KMS-11 (cell line): Measurements from ENCODE around the gene CLDN16.

Experiments
- H2AFZ ChIP-seq: fragments of 200-600 bp; sonication (generic); 2 replicates; pipeline ENCODE4 v1.6.1; 2016; ENCODE audit warnings: antibody characterized with exemption, mixed run types, low read depth
- H3K27ac ChIP-seq: fragments of 200-600 bp; sonication (generic); 2 replicates; pipeline ENCODE4 v1.6.1; 2016; ENCODE audit warnings: mild to moderate bottlenecking, mixed run types
- H3K27me3 ChIP-seq: fragments of 200-600 bp; sonication (generic); 2 replicates; pipeline ENCODE4 v1.6.1; 2017; ENCODE audit warnings: mild to moderate bottlenecking, low read depth, mixed run types, moderate library complexity; ENCODE audit not compliant: insufficient read depth
- H3K36me3 ChIP-seq: fragments of 200-600 bp; sonication (generic); 2 replicates; pipeline ENCODE4 v1.6.1; 2017; ENCODE audit warnings: mild to moderate bottlenecking, mixed run types; ENCODE audit not compliant: insufficient read depth
- H3K4me1 ChIP-seq: fragments of 200-600 bp; sonication (generic); 2 replicates; pipeline ENCODE4 v1.6.1; 2016; ENCODE audit warnings: mild to moderate bottlenecking, low read depth, mixed run types; ENCODE audit not compliant: poor library complexity, severe bottlenecking
- H3K4me2 ChIP-seq: fragments of 200-600 bp; sonication (generic); 2 replicates; pipeline ENCODE4 v1.7.0; 2016; ENCODE audit warnings: mild to moderate bottlenecking, mixed run types
- H3K4me3 ChIP-seq: fragments of 200-600 bp; sonication (generic); IDR thresholded peaks from 2 replicates; pipeline ENCODE4 v1.6.1; 2017; ENCODE audit warnings: low read depth, low read length, mixed read lengths; ENCODE audit not compliant: insufficient read depth
- H3K79me2 ChIP-seq: fragments of 200-600 bp; sonication (generic); 2 replicates; pipeline ENCODE4 v1.6.1; 2016; ENCODE audit warnings: low read depth, mixed run types; ENCODE audit not compliant: insufficient read depth
- H3K9ac ChIP-seq: fragments of 200-600 bp; sonication (generic); 2 replicates; pipeline ENCODE4 v1.6.1; 2016; ENCODE audit warnings: mild to moderate bottlenecking, mixed run types
- H4K20me1 ChIP-seq: fragments of 200-600 bp; sonication (generic); 2 replicates; pipeline ENCODE4 v1.6.1; 2016; ENCODE audit warnings: mild to moderate bottlenecking, mixed run types; ENCODE audit not compliant: insufficient read depth
- TF ChIP-seq, protein P1 (sequence below): fragments of 200-600 bp; sonication (generic); conservative IDR thresholded peaks from 2 replicates; pipeline ENCODE4 v1.6.1; 2017; ENCODE audit warnings: low read depth, mild to moderate bottlenecking, antibody characterized with exemption, low read length, moderate library complexity, mixed read lengths

The CLDN16 gene

GRCh38 chr3:190446573-190447279, 58.8 kb downstream of the CLDN16 start:
- Histone ChIP-seq H2AFZ (no peak overlapping the region), H3K79me2 (no peaks in the 10 kb centered on the region), H3K4me1 (no peaks in the 10 kb centered on the region), H3K4me2 (no peak overlapping the region), H3K36me3 (no peaks in the 10 kb centered on the region), H3K9ac (no peak overlapping the region), H3K27ac (no peak overlapping the region), H3K27me3 (no peaks in the 10 kb centered on the region), H4K20me1 (no peaks in the 10 kb centered on the region), H3K4me3 (no peak overlapping the region)
- TF ChIP-seq, protein P1, sequence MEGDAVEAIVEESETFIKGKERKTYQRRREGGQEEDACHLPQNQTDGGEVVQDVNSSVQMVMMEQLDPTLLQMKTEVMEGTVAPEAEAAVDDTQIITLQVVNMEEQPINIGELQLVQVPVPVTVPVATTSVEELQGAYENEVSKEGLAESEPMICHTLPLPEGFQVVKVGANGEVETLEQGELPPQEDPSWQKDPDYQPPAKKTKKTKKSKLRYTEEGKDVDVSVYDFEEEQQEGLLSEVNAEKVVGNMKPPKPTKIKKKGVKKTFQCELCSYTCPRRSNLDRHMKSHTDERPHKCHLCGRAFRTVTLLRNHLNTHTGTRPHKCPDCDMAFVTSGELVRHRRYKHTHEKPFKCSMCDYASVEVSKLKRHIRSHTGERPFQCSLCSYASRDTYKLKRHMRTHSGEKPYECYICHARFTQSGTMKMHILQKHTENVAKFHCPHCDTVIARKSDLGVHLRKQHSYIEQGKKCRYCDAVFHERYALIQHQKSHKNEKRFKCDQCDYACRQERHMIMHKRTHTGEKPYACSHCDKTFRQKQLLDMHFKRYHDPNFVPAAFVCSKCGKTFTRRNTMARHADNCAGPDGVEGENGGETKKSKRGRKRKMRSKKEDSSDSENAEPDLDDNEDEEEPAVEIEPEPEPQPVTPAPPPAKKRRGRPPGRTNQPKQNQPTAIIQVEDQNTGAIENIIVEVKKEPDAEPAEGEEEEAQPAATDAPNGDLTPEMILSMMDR, result no peak

- TF ChIP-seq, protein P1, result no peak
- H3K27me3 ChIP-seq, result no peaks in the 10 kb centered on the region
- H3K79me2 ChIP-seq, result no peaks in the 10 kb centered on the region
- H2AFZ ChIP-seq, result no peak overlapping the region
- no peak overlapping the region for H3K4me3 ChIP-seq
- no peaks in the 10 kb centered on the region for H3K4me1 ChIP-seq
- no peak overlapping the region for H3K4me2 ChIP-seq
- H3K9ac ChIP-seq, result no peak overlapping the region
- no peak overlapping the region for H3K27ac ChIP-seq
- no peaks in the 10 kb centered on the region for H3K36me3 ChIP-seq
- H4K20me1 ChIP-seq, result no peaks in the 10 kb centered on the region
Measured at GRCh38 chr3:190448256-190448655, 60.3 kb downstream of the CLDN16 start.

DNA sequence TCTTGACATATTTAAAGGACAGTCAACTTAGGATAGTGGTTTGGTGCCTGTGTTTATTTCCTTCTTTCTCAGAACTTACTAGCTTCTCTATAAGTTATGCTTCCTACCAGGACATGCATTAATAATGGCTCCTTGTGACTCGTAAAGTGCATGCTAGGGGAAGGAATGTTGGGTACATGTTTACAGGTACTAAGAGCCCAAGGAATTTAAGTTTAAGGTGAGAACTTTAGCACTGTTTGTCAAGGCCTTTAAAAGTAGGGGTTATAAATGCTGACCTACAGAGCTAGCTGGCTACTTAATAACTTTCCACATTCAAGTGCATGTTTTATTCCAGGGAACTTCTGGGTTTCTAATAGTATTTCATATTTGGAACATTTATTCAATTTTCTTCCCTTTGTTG, 61.8 kb downstream of the CLDN16 start, which contains the start of gene TMEM207:
TSS of gene TMEM207 (minus strand) at position 101 of the 400 bp plus-strand sequence. CDS start at position 9, 92 bp downstream.
- Histone ChIP-seq H3K4me3 (no peak within 1 kb of the TSS), H3K9ac (no peak within 1 kb of the TSS), H3K4me2 (no peak within 1 kb of the TSS), H3K27ac (no peak within 1 kb of the TSS), H4K20me1 (no peaks in the 10 kb centered on the region), H3K36me3 (no peaks in the 10 kb centered on the region), H3K4me1 (no peaks in the 10 kb centered on the region), H2AFZ (no peak within 1 kb of the TSS), H3K27me3 (no peaks in the 10 kb centered on the region), H3K79me2 (no peaks in the 10 kb centered on the region)
- TF ChIP-seq, protein P1, result no peak

GRCh38 chr3:190455828-190456227, 67.9 kb downstream of the CLDN16 start:
- H3K4me1 ChIP-seq, result no peaks in the 10 kb centered on the region
- no peaks in the 10 kb centered on the region for H4K20me1 ChIP-seq
- no peak overlapping the region for H2AFZ ChIP-seq
- H3K27ac ChIP-seq, result no peak overlapping the region
- H3K27me3 ChIP-seq, result no peaks in the 10 kb centered on the region
- H3K4me2 ChIP-seq, result no peak overlapping the region
- TF ChIP-seq, protein P1, result no peak
- no peak overlapping the region for H3K4me3 ChIP-seq
- H3K36me3 ChIP-seq, result no peaks in the 10 kb centered on the region
- no peak overlapping the region for H3K9ac ChIP-seq
- no peaks in the 10 kb centered on the region for H3K79me2 ChIP-seq
